MM.1S (cell line): ENCODE results near the gene CCNE1.

Experiments
- EZH2 ChIP-seq: fragments of 300-600 bp; sonication (generic); optimal IDR thresholded peaks from 2 replicates; pipeline ENCODE3; 2017; ENCODE audit warnings: low read depth, mild to moderate bottlenecking, antibody characterized with exemption, low read length, mixed read lengths
- TF ChIP-seq, protein P1 (sequence below): fragments of 300-600 bp; sonication (generic); IDR thresholded peaks from 2 replicates; pipeline ENCODE4 v1.5.1; 2016; ENCODE audit warnings: antibody characterized with exemption, low read length, mixed read lengths

DNA sequence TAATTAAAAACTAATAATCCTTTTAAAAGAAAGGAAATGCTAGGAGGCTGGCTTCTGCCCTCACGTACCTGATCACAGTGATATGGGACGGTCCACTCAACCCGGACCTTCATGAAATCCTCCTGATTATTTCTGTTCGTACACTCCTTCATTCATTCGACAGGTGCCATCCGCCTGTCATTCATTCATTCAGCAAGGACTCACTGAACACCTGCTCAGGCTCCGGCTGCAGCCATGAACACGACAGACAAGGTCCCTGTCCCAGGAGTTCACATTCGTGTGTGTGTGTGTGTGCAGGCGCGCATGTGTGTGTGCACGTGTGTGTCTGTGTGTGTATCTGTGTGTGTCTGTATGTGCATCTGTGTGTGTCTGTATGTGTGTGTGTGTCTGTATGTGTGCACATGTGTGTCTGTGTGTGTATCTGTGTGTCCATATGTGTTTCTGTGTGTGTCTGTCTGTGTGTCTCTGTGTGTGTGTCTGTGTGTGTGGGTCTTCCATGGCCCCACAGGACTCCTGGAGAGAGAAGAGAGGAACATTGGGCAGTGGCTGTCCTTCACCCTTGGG, 28.1 kb upstream of the CCNE1 start:
- TF ChIP-seq, protein P1, sequence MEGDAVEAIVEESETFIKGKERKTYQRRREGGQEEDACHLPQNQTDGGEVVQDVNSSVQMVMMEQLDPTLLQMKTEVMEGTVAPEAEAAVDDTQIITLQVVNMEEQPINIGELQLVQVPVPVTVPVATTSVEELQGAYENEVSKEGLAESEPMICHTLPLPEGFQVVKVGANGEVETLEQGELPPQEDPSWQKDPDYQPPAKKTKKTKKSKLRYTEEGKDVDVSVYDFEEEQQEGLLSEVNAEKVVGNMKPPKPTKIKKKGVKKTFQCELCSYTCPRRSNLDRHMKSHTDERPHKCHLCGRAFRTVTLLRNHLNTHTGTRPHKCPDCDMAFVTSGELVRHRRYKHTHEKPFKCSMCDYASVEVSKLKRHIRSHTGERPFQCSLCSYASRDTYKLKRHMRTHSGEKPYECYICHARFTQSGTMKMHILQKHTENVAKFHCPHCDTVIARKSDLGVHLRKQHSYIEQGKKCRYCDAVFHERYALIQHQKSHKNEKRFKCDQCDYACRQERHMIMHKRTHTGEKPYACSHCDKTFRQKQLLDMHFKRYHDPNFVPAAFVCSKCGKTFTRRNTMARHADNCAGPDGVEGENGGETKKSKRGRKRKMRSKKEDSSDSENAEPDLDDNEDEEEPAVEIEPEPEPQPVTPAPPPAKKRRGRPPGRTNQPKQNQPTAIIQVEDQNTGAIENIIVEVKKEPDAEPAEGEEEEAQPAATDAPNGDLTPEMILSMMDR: no peak
- TF ChIP-seq EZH2: no peak
